HEK293 (cell line): ENCODE data around the gene TGFBRAP1.

Experiments used
- BCL11A ChIP-seq: fragments of 450-650 bp; formaldehyde crosslinking; IDR thresholded peaks from 2 replicates; pipeline ENCODE4 v1.5.1; 2016; ENCODE audit warnings: low read depth, missing biosample characterization, missing genetic modification characterization
- CTCF ChIP-seq: fragments of 450-650 bp; formaldehyde crosslinking; IDR thresholded peaks from 2 replicates; pipeline ENCODE4 v1.5.1; 2016; ENCODE audit warnings: missing biosample characterization, missing genetic modification characterization
- KLF7 ChIP-seq: fragments of 450-650 bp; formaldehyde crosslinking; IDR thresholded peaks from 2 replicates; pipeline ENCODE4 v1.5.1; 2016; ENCODE audit warnings: missing biosample characterization, missing genetic modification characterization, borderline replicate concordance
- ZBTB7A ChIP-seq: fragments of 450-650 bp; formaldehyde crosslinking; IDR thresholded peaks from 2 replicates; pipeline ENCODE4 v1.5.1; 2016; ENCODE audit warnings: low read depth, missing biosample characterization, missing genetic modification characterization
- ZBTB8A ChIP-seq: fragments of 450-650 bp; formaldehyde crosslinking; IDR thresholded peaks from 2 replicates; pipeline ENCODE4 v1.5.1; 2016; ENCODE audit warnings: missing biosample characterization, missing genetic modification characterization
- ZEB2 ChIP-seq: fragments of 450-650 bp; formaldehyde crosslinking; IDR thresholded peaks from 2 replicates; pipeline ENCODE4 v1.5.1; 2016; ENCODE audit warnings: missing biosample characterization, missing genetic modification characterization
- ZNF2 ChIP-seq: fragments of 450-650 bp; formaldehyde crosslinking; IDR thresholded peaks from 2 replicates; pipeline ENCODE4 v1.5.1; 2016; ENCODE audit warnings: missing biosample characterization, missing genetic modification characterization
- ZNF24 ChIP-seq: fragments of 450-650 bp; formaldehyde crosslinking; IDR thresholded peaks from 2 replicates; pipeline ENCODE4 v1.5.1; 2016; ENCODE audit warnings: missing biosample characterization, missing genetic modification characterization
- ZNF768 ChIP-seq: fragments of 450-650 bp; formaldehyde crosslinking; IDR thresholded peaks from 2 replicates; pipeline ENCODE4 v1.5.1; 2018; ENCODE audit warnings: missing biosample characterization, mild to moderate bottlenecking, missing genetic modification characterization

GRCh38 chr2:105235388-105236059 lies 94.0 kb downstream of the TGFBRAP1 start:
- TF ChIP-seq ZNF2 (tag by site-specific recombination) (no peak), CTCF (0 out of 2 replicates have a peak, but pooled peaks have one; percentile 36), ZNF768 (tag by site-specific recombination) (no peak), ZBTB7A (tag by site-specific recombination) (no peak), ZEB2 (no peak), KLF7 (no peak), ZBTB8A (tag by site-specific recombination) (no peak), ZNF24 (tag by site-specific recombination) (no peak; the same call in 1 of the 2 replicates), BCL11A (tag by site-specific recombination) (no peak)
